A549 (cell line): Measurements from ENCODE around the gene PATJ. TPM values are rescaled to one million over a fixed set of nuclear protein-coding genes. Genes with fewer than 3 reads are reported as not detected.

ENCODE experiments used
- ATAC-seq, 2 experiments: fragments of 200-7000 bp in 1 of 2; fragments of >200 bp in 1 of 2; cut with Nextera tagmentation in 1 of 2; cut with Tn5 transposase in 1 of 2; 3 replicates each; pipeline versions ENCODE4 v1.8.0 to v1.9.1; 2018 to 2020; ENCODE audit warnings: mild to moderate bottlenecking in 1 of 2, moderate library complexity in 1 of 2
- CTCF ChIA-PET: fragments of 300-600 bp; sonication (Branson Sonifier 250); formaldehyde crosslinking; extraction: SDS; loops from one replicate; lab custom pipeline; 2021; ENCODE audit warnings: antibody characterized with exemption, inconsistent platforms; lab: Yijun Ruan, JAX
- POLR2A ChIA-PET: fragments of 350-600 bp; formaldehyde crosslinking; extraction: SDS; loops from one replicate; lab custom pipeline; 2021; ENCODE audit warnings: antibody characterized with exemption, inconsistent platforms; lab: Yijun Ruan, JAX
- DNase-seq, 2 experiments: peaks; one replicate each; pipeline versions ENCODE4 v3.0.0 to v3.0.0-alpha.2; 2011 to 2016; ENCODE audit warnings: low read depth in 1 of 2, low spot score in 1 of 2
- FAIRE-seq: peaks from 2 replicates; lab custom pipeline; 2011; peaks lifted over from hg19 to GRCh38; lab: Jason Lieb, UNC
- H3K27ac ChIP-seq, 2 experiments: fragments of >200 bp; sonication (Bioruptor Twin); formaldehyde crosslinking; 3 replicates each; pipeline ENCODE4 v1.5.1; 2016 to 2017
- H3K4me1 ChIP-seq: fragments of >200 bp; sonication (Bioruptor Twin); formaldehyde crosslinking; 3 replicates; pipeline ENCODE4 v1.6.1; 2016
- H3K4me2 ChIP-seq: fragments of >200 bp; sonication (Bioruptor Twin); formaldehyde crosslinking; 3 replicates; pipeline ENCODE4 v1.6.1; 2016
- H3K4me3 ChIP-seq: fragments of >200 bp; sonication (Bioruptor Twin); formaldehyde crosslinking; 3 replicates; pipeline ENCODE4 v1.5.1; 2016
- H3K9me3 ChIP-seq: fragments of >200 bp; sonication (Bioruptor Twin); formaldehyde crosslinking; 3 replicates; pipeline ENCODE4 v1.6.1; 2016
- BHLHE40 ChIP-seq: IDR thresholded peaks from 2 replicates; pipeline ENCODE4 v1.6.1; 2012; ENCODE audit warnings: low read depth, low read length, inconsistent platforms
- CEBPB ChIP-seq, 2 experiments: fragments of >200 bp in 1 of 2; sonication (Bioruptor Twin) in 1 of 2; formaldehyde crosslinking in 1 of 2; IDR thresholded peaks; 2 replicates each; pipeline ENCODE4 v1.6.1; 2012 to 2016
- CHD2 ChIP-seq: fragments of 150-350 bp; IDR thresholded peaks from 2 replicates; pipeline ENCODE4 v1.6.1; 2014; ENCODE audit warnings: low read length; ENCODE audit not compliant: partially characterized antibody
- EHMT2 ChIP-seq: fragments of 200-600 bp; sonication (generic); IDR thresholded peaks from 2 replicates; pipeline ENCODE4 v1.6.1; 2016; ENCODE audit warnings: antibody characterized with exemption, low read depth, mild to moderate bottlenecking, moderate library complexity
- FOXS1 ChIP-seq: fragments of 250-450 bp; sonication (Bioruptor Pico); IDR thresholded peaks from 2 replicates; pipeline ENCODE4 v1.5.0; 2020; ENCODE audit warnings: mild to moderate bottlenecking, moderate library complexity
- HDAC2 ChIP-seq: fragments of 200-600 bp; sonication (generic); IDR thresholded peaks from 2 replicates; pipeline ENCODE4 v1.6.1; 2016
- HEYL ChIP-seq: fragments of 250-450 bp; sonication (Bioruptor Pico); IDR thresholded peaks from 2 replicates; pipeline ENCODE4 v1.8.0; 2021; ENCODE audit warnings: mild to moderate bottlenecking, moderate library complexity
- HOXB13 ChIP-seq: fragments of 250-450 bp; sonication (Bioruptor Pico); IDR thresholded peaks from 2 replicates; pipeline ENCODE4 v1.5.0; 2020; ENCODE audit warnings: low read depth, mild to moderate bottlenecking, moderate library complexity
- HOXB5 ChIP-seq: fragments of 250-450 bp; sonication (Bioruptor Pico); IDR thresholded peaks from 2 replicates; pipeline ENCODE4 v1.5.0; 2020; ENCODE audit warnings: mild to moderate bottlenecking, moderate library complexity
- JUN ChIP-seq, 2 experiments: fragments of >200 bp; sonication (Bioruptor Twin); formaldehyde crosslinking; IDR thresholded peaks; 2 replicates in 1 of 2; 3 replicates in 1 of 2; pipeline ENCODE4 v1.6.1; 2016 to 2017
- JUNB ChIP-seq: fragments of >200 bp; sonication (Bioruptor Twin); formaldehyde crosslinking; IDR thresholded peaks from 2 replicates; pipeline ENCODE4 v1.6.1; 2016
- KDM5A ChIP-seq: fragments of 200-600 bp; sonication (generic); IDR thresholded peaks from 2 replicates; pipeline ENCODE4 v1.6.1; 2016; ENCODE audit warnings: antibody characterized with exemption, mild to moderate bottlenecking
- NPAS2 ChIP-seq: fragments of 250-450 bp; sonication (Bioruptor Pico); IDR thresholded peaks from 2 replicates; pipeline ENCODE4 v1.8.0; 2022; ENCODE audit warnings: mild to moderate bottlenecking, moderate library complexity, borderline replicate concordance
- PHF8 ChIP-seq: fragments of 200-600 bp; sonication (generic); IDR thresholded peaks from 2 replicates; pipeline ENCODE4 v1.6.1; 2016; ENCODE audit warnings: low read depth, mild to moderate bottlenecking, antibody characterized with exemption, moderate library complexity, borderline replicate concordance
- POLR2A ChIP-seq: IDR thresholded peaks from 2 replicates; pipeline ENCODE4 v1.6.1; 2012; ENCODE audit warnings: mild to moderate bottlenecking, low read length
- RCOR1 ChIP-seq: fragments of 150-350 bp; IDR thresholded peaks from 2 replicates; pipeline ENCODE4 v1.6.1; 2014; ENCODE audit warnings: antibody characterized with exemption, low read length, low read depth
- RFX5 ChIP-seq: fragments of 450-650 bp; IDR thresholded peaks from 2 replicates; pipeline ENCODE4 v1.7.1; 2014; ENCODE audit warnings: antibody characterized with exemption, mild to moderate bottlenecking, moderate library complexity
- RNF2 ChIP-seq: fragments of 200-600 bp; sonication (generic); IDR thresholded peaks from 2 replicates; pipeline ENCODE4 v1.6.1; 2016; ENCODE audit warnings: low read depth, mild to moderate bottlenecking, antibody characterized with exemption, moderate library complexity, borderline replicate concordance
- ZC3H11A ChIP-seq: fragments of 450-650 bp; IDR thresholded peaks from 2 replicates; pipeline ENCODE4 v1.6.1; 2014; ENCODE audit warnings: antibody characterized with exemption, mild to moderate bottlenecking
- ZFP36 ChIP-seq: fragments of 450-650 bp; IDR thresholded peaks from 2 replicates; pipeline ENCODE4 v1.6.1; 2014; ENCODE audit warnings: borderline replicate concordance; ENCODE audit not compliant: partially characterized antibody
- ZNF302 ChIP-seq: fragments of 250-450 bp; sonication (Bioruptor Pico); IDR thresholded peaks from 2 replicates; pipeline ENCODE4 v1.9.0; 2021; ENCODE audit warnings: inconsistent platforms, mild to moderate bottlenecking, moderate library complexity
- WGBS: methylation state at CpG from one replicate; pipeline ENCODE4 v1.1.6; 2017; ENCODE audit errors: missing lambda C conversion rate; 5-methylcytosine and 5-hydroxymethylcytosine counted together
- polyA plus RNA-seq, 4 experiments: library from polyadenylated mRNA; depleted of rRNA in 3 of 4; stranded (reverse); fragments of >200 nt; fragmentation: RNase III in 1 of 4; extraction: RNeasy Plus Mini Kit Qiagen cat#74134 plus additional on column Dnase treatment in 1 of 4; gene quantifications; 2 replicates in 3 of 4; 3 replicates in 1 of 4; pipeline ENCODE4 v1.2.3, GENCODE V29; 2011 to 2017
- TF ChIP-seq, protein P1 (sequence below): fragments of 150-350 bp; IDR thresholded peaks from 2 replicates; pipeline ENCODE4 v1.6.1; 2014; ENCODE audit warnings: low read depth, mild to moderate bottlenecking, low read length
- TF ChIP-seq, protein P2 (sequence below): fragments of >200 bp; sonication (Bioruptor Twin); formaldehyde crosslinking; IDR thresholded peaks from 2 replicates; pipeline ENCODE4 v1.6.1; 2016
- TF ChIP-seq, protein P3 (sequence below): fragments of 200-600 bp; sonication (generic); IDR thresholded peaks from 2 replicates; pipeline ENCODE4 v1.6.1; 2016; ENCODE audit warnings: antibody characterized with exemption, mild to moderate bottlenecking, moderate library complexity
- TF ChIP-seq, protein P4 (sequence below): fragments of >200 bp; sonication (Bioruptor Twin); formaldehyde crosslinking; IDR thresholded peaks from 3 replicates; pipeline ENCODE4 v1.5.1; 2016
- TF ChIP-seq, protein P5 (sequence below): fragments of 250-450 bp; sonication (Bioruptor Pico); IDR thresholded peaks from 2 replicates; pipeline ENCODE4 v1.5.0; 2020; ENCODE audit warnings: low read depth, mild to moderate bottlenecking, moderate library complexity

The PATJ gene
- polyA plus RNA-seq, 2 of the 4 experiments (the other 2 are of a cell fraction), result 6.0 to 14.7 TPM

DNA sequence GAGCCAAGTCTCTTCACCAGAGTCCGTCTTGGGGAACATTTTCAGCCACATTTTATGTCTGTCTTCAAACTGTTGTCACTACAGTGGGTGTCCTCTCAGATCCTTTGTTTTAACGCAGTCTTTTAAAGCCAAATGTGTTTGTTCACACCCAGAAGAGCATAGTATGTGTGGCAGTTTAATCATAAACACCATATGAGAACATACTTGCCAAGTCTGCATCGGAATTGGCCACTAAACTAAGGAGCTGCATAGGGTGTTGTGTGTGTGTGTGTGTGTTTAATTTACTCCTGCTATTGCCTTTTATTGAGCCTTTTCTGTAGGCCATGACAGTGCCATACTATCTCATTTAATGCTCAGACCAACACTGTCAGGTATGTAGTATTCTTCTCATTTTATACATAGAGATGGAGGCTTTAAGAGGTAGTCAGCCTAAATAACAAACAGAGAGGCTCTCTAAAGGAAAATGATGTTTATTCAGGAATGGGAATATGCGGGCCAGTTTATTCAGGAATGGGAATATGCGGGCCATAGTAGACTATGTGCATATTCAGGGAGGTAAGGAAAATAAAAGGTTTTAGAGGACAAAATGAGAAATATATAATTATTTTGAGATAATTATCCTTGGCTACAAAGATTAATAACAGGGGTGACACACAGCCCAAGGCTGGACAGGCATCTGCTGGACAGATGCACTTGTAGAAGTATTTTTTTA, 384.5 kb downstream of the PATJ start:
- FAIRE-seq, result no peak
- ATAC-seq, result no peak
- no peak for TF ChIP-seq NPAS2 (CRISPR knock-in tag)
- TF ChIP-seq, all 56 proteins: peak for 0
- ChIA-PET POLR2A (no interaction called here), CTCF (interaction anchor here (3.6 kb wide), 1 partner anchor 9 kb away, joined by 15 read pairs; no protein-coding TSS in a partner anchor)
- no peak overlapping the region for H3K4me2 ChIP-seq
- peaks cover 9% of the 10 kb centered on the region for H3K4me1 ChIP-seq
- H3K27ac ChIP-seq, result no peak overlapping the region
- H3K9me3 ChIP-seq, result no peaks in the 10 kb centered on the region
- no peak for DNase-seq
- WGBS, result 87% methylated on average over 5 of the region's 5 CpGs
- H3K4me3 ChIP-seq, result no peak overlapping the region

DNA sequence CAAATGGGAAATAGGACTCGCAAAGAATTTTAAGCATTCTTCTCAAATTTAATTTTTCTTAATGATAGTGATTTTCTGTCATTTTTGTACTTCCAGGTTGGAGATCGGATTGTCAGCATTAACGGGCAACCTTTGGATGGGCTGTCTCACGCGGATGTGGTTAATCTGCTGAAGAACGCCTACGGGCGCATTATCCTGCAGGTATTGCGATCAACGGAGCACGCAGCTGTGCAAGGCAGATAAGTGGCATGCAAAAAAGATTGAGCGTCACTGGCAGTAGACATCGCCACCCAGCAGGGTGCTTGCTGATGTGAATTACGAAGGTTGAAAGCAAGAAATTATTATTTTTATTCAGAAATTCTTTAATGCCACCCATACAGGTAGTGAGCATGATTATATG, 386.5 kb downstream of the PATJ start:
- FAIRE-seq (no peak), DNase-seq (no peak), ATAC-seq (no peak)
- 97% methylated on average over 14 of the region's 14 CpGs for WGBS
- TF ChIP-seq BHLHE40, result no peak
- no peak for TF ChIP-seq HOXB5 (CRISPR knock-in tag)
- TF ChIP-seq HOXB13 (CRISPR knock-in tag), result no peak
- TF ChIP-seq KDM5A, result no peak
- TF ChIP-seq POLR2A, result no peak
- no peak for TF ChIP-seq CEBPB (IDR thresholded peaks at IDR 0.05)
- TF ChIP-seq RNF2, result no peak
- no peak for TF ChIP-seq PHF8
- TF ChIP-seq HDAC2, result no peak
- TF ChIP-seq, protein P1, sequence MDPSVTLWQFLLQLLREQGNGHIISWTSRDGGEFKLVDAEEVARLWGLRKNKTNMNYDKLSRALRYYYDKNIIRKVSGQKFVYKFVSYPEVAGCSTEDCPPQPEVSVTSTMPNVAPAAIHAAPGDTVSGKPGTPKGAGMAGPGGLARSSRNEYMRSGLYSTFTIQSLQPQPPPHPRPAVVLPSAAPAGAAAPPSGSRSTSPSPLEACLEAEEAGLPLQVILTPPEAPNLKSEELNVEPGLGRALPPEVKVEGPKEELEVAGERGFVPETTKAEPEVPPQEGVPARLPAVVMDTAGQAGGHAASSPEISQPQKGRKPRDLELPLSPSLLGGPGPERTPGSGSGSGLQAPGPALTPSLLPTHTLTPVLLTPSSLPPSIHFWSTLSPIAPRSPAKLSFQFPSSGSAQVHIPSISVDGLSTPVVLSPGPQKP, result no peak
- TF ChIP-seq, protein P2, sequence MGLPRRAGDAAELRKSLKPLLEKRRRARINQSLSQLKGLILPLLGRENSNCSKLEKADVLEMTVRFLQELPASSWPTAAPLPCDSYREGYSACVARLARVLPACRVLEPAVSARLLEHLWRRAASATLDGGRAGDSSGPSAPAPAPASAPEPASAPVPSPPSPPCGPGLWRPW, result no peak
- TF ChIP-seq JUNB, result no peak
- no peak for TF ChIP-seq EHMT2
- TF ChIP-seq FOXS1 (CRISPR knock-in tag), result no peak
- no peak for TF ChIP-seq JUN (IDR thresholded peaks at IDR 0.05)
- TF ChIP-seq RFX5, result no peak
- no peaks in the 10 kb centered on the region for H3K4me1 ChIP-seq
- no peak overlapping the region for H3K27ac ChIP-seq
- no peak overlapping the region for H3K4me3 ChIP-seq
- ChIA-PET POLR2A (no interaction called here), CTCF (interaction anchor here (1.0 to 1.1 kb wide), 2 partner anchors 15 to 46 kb away, joined by 3 read pairs; no protein-coding TSS in a partner anchor)
- H3K9me3 ChIP-seq, result no peaks in the 10 kb centered on the region
- no peak overlapping the region for H3K4me2 ChIP-seq

DNA sequence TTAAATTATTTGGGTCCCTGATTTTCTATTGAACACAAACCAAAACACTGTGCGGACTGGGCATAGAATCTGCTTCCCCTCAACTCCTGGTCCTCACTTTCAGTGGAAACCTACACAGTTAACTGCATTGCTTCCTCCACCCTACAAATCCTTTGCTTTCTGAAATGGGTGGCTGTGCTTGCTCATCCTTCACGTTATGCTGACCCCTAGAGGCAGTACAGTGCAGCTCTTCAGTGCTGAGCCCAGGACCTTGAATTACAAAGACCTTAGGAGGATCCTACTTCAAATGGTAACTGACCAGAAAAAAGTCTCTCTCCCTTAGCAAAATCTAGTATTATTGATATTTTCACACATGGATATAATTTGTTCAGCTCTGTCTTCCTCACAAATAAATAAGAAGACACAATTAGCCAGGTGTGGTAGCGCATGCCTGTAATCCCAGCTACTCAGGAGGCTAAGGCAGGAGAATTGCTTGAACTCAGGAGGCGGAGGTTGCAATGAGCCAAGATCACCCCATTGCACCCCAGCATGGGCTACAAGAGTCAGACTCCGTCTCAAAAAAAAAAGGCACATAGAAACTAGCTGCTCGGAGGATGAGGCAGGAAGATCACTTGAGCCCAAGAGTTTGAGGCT, 388.9 kb downstream of the PATJ start:
- Histone ChIP-seq H3K27ac (no peak overlapping the region), H3K4me2 (no peak overlapping the region), H3K9me3 (no peaks in the 10 kb centered on the region), H3K4me1 (no peaks in the 10 kb centered on the region), H3K4me3 (no peak overlapping the region)
- DNase-seq (peak; percentile 65 to 72), ATAC-seq (peak; percentile 97 to 98), FAIRE-seq (no peak)
- ChIA-PET CTCF (interaction anchor here (0.6 to 2.2 kb wide), 10 partner anchors 9 to 212 kb away, joined by 3 to 11 read pairs (median 4); no protein-coding TSS in a partner anchor), POLR2A (no interaction called here)
- WGBS, result 55% methylated on average over 6 of the region's 6 CpGs
- TF ChIP-seq CHD2, result no peak
- TF ChIP-seq, protein P3, sequence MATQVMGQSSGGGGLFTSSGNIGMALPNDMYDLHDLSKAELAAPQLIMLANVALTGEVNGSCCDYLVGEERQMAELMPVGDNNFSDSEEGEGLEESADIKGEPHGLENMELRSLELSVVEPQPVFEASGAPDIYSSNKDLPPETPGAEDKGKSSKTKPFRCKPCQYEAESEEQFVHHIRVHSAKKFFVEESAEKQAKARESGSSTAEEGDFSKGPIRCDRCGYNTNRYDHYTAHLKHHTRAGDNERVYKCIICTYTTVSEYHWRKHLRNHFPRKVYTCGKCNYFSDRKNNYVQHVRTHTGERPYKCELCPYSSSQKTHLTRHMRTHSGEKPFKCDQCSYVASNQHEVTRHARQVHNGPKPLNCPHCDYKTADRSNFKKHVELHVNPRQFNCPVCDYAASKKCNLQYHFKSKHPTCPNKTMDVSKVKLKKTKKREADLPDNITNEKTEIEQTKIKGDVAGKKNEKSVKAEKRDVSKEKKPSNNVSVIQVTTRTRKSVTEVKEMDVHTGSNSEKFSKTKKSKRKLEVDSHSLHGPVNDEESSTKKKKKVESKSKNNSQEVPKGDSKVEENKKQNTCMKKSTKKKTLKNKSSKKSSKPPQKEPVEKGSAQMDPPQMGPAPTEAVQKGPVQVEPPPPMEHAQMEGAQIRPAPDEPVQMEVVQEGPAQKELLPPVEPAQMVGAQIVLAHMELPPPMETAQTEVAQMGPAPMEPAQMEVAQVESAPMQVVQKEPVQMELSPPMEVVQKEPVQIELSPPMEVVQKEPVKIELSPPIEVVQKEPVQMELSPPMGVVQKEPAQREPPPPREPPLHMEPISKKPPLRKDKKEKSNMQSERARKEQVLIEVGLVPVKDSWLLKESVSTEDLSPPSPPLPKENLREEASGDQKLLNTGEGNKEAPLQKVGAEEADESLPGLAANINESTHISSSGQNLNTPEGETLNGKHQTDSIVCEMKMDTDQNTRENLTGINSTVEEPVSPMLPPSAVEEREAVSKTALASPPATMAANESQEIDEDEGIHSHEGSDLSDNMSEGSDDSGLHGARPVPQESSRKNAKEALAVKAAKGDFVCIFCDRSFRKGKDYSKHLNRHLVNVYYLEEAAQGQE, result no peak
- TF ChIP-seq ZC3H11A, result no peak
- no peak for TF ChIP-seq ZFP36
- TF ChIP-seq, protein P4, sequence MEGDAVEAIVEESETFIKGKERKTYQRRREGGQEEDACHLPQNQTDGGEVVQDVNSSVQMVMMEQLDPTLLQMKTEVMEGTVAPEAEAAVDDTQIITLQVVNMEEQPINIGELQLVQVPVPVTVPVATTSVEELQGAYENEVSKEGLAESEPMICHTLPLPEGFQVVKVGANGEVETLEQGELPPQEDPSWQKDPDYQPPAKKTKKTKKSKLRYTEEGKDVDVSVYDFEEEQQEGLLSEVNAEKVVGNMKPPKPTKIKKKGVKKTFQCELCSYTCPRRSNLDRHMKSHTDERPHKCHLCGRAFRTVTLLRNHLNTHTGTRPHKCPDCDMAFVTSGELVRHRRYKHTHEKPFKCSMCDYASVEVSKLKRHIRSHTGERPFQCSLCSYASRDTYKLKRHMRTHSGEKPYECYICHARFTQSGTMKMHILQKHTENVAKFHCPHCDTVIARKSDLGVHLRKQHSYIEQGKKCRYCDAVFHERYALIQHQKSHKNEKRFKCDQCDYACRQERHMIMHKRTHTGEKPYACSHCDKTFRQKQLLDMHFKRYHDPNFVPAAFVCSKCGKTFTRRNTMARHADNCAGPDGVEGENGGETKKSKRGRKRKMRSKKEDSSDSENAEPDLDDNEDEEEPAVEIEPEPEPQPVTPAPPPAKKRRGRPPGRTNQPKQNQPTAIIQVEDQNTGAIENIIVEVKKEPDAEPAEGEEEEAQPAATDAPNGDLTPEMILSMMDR, result peak; percentile 64
- TF ChIP-seq, protein P5, sequence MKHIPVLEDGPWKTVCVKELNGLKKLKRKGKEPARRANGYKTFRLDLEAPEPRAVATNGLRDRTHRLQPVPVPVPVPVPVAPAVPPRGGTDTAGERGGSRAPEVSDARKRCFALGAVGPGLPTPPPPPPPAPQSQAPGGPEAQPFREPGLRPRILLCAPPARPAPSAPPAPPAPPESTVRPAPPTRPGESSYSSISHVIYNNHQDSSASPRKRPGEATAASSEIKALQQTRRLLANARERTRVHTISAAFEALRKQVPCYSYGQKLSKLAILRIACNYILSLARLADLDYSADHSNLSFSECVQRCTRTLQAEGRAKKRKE (CRISPR knock-in tag), result no peak
- TF ChIP-seq HEYL (CRISPR knock-in tag), result no peak
- no peak for TF ChIP-seq RCOR1
- TF ChIP-seq ZNF302 (CRISPR knock-in tag), result no peak
